Measurements from ENCODE around the gene EYA4. TPM values are rescaled to one million over a fixed set of nuclear protein-coding genes. Genes with fewer than 3 reads are reported as not detected.
A peak's percentile ranks its signal among the peaks of the same experiment; 100 is the strongest.

Gene EYA4
- total RNA-seq = 1 to 10 TPM; 1.4 to 3.1 (median 1.6) TPM

GRCh38 chr6:133241086-133241900, at the start of gene EYA4:
TSS of gene EYA4 (plus strand) at chr6:133241357. CDS start at chr6:133274781, 33,424 bp downstream.
- ATAC-seq = peak; percentile 33
- Histone ChIP-seq H3K4me1 (peaks cover 0 to 31% (median 18%) of the 10 kb centered on the region in 3 donors), H3K27me3 (peaks cover 53% of the 10 kb centered on the region), H3K36me3 (no peaks in the 10 kb centered on the region), H3K4me3 (peak within 1 kb of the TSS; percentile 19 to 59), H3K27ac (peak within 1 kb of the TSS in 3 of 4 donors; percentile 24 to 81 (median 54)), H3K9me3 (no peaks in the 10 kb centered on the region)
- 0% methylated on average over 6 to 12 of the region's 84 CpGs for WGBS, 2 donors (ENCODE audit: low coverage in 1 of 2)
- TF ChIP-seq POLR2A (IDR thresholded peaks at IDR 0.05) (no peak), POLR2AphosphoS5 (IDR thresholded peaks at IDR 0.05) (no peak), CTCF (IDR thresholded peaks at IDR 0.05) (no peak), EP300 (IDR thresholded peaks at IDR 0.05) (no peak)

GRCh38 chr6:133193396-133193795, 47.8 kb upstream of the EYA4 start:
- Histone ChIP-seq H3K4me3 (no peak overlapping the region), H3K27ac (no peak overlapping the region), H3K36me3 (no peaks in the 10 kb centered on the region), H3K27me3 (no peaks in the 10 kb centered on the region), H3K9me3 (peaks cover 0 to 10% (median 0%) of the 10 kb centered on the region in 3 donors), H3K4me1 (no peaks in the 10 kb centered on the region)
- TF ChIP-seq EP300 (IDR thresholded peaks at IDR 0.05) (no peak), POLR2A (IDR thresholded peaks at IDR 0.05) (no peak), CTCF (IDR thresholded peaks at IDR 0.05) (no peak), POLR2AphosphoS5 (IDR thresholded peaks at IDR 0.05) (no peak)
- 83 to 94% methylated on average over 1 of the region's 1 CpG for WGBS, 2 donors (ENCODE audit: low coverage in 1 of 2)
- ATAC-seq = no peak

- no peaks in the 10 kb centered on the region for H3K36me3 ChIP-seq
- no peaks in the 10 kb centered on the region for H3K27me3 ChIP-seq
- ATAC-seq = no peak
- H3K9me3 ChIP-seq = peaks cover 0 to 10% (median 0%) of the 10 kb centered on the region in 3 donors
- no peak overlapping the region for H3K27ac ChIP-seq
- H3K4me3 ChIP-seq = no peak overlapping the region
- TF ChIP-seq POLR2A (IDR thresholded peaks at IDR 0.05) (no peak), CTCF (IDR thresholded peaks at IDR 0.05) (no peak), EP300 (IDR thresholded peaks at IDR 0.05) (no peak), POLR2AphosphoS5 (IDR thresholded peaks at IDR 0.05) (no peak)
- H3K4me1 ChIP-seq = no peaks in the 10 kb centered on the region
- 65 to 81% methylated on average over 2 of the region's 2 CpGs for WGBS, 2 donors (ENCODE audit: low coverage in 1 of 2)
These were observed 42.4 kb upstream of the EYA4 start for GRCh38 chr6:133198725-133199124.

GRCh38 chr6:133201231-133201630, 39.9 kb upstream of the EYA4 start:
- H3K9me3 ChIP-seq = no peaks in the 10 kb centered on the region
- H3K4me1 ChIP-seq = no peaks in the 10 kb centered on the region
- WGBS, 2 donors (ENCODE audit: low coverage in 1 of 2) = 76 to 92% methylated on average over 4 of the region's 4 CpGs
- TF ChIP-seq EP300 (IDR thresholded peaks at IDR 0.05) (no peak), CTCF (IDR thresholded peaks at IDR 0.05) (no peak), POLR2AphosphoS5 (IDR thresholded peaks at IDR 0.05) (no peak), POLR2A (IDR thresholded peaks at IDR 0.05) (no peak)
- no peak for ATAC-seq
- no peak overlapping the region for H3K4me3 ChIP-seq
- H3K36me3 ChIP-seq = no peaks in the 10 kb centered on the region
- H3K27ac ChIP-seq = no peak overlapping the region
- no peaks in the 10 kb centered on the region for H3K27me3 ChIP-seq
